ENCODE measurements around the gene ACSM6.

ACSM6 gene

DNA sequence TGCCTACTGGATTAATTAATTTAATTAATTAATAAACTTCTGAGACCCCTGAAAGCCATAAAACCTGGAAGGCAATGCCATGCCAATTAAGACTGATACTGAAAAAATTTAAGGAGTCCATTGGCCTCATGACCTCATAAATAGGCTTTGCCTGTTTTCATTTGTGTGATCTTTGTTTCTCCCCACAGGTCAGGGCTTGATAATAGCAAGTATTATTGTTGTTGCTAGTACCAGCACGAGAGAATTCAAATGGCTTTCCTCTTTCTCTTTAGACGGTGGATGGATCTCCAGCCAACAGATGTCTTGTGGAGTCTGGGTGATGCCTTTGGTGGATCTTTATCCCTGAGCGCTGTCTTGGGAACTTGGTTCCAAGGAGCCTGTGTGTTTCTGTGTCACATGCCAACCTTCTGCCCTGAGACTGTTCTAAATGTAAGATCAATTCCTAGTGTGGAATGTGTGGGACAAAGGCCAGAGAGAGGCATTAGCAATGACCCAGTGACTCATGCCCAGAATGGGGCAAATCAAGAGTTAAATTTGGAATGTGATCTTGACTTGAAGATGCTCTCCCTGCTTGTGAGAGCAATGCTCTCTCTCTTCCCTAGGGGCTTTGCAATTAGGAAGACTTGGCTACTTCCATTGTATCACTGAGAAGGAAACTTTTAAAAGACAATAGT is 17.7 kb downstream of the ACSM6 start:
- DNase-seq (ENCODE audit: low spot score), result no peak
- TF ChIP-seq, protein P1, sequence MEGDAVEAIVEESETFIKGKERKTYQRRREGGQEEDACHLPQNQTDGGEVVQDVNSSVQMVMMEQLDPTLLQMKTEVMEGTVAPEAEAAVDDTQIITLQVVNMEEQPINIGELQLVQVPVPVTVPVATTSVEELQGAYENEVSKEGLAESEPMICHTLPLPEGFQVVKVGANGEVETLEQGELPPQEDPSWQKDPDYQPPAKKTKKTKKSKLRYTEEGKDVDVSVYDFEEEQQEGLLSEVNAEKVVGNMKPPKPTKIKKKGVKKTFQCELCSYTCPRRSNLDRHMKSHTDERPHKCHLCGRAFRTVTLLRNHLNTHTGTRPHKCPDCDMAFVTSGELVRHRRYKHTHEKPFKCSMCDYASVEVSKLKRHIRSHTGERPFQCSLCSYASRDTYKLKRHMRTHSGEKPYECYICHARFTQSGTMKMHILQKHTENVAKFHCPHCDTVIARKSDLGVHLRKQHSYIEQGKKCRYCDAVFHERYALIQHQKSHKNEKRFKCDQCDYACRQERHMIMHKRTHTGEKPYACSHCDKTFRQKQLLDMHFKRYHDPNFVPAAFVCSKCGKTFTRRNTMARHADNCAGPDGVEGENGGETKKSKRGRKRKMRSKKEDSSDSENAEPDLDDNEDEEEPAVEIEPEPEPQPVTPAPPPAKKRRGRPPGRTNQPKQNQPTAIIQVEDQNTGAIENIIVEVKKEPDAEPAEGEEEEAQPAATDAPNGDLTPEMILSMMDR (IDR thresholded peaks at IDR 0.05; ENCODE audit: borderline replicate concordance, control extremely low read depth, extremely low read depth, insufficient read depth, missing control alignments), result no peak
- in situ Hi-C loops (cut with MboI; ENCODE audit: low sequenced_read_pairs, unreplicated experiment), result no loop called here

DNA sequence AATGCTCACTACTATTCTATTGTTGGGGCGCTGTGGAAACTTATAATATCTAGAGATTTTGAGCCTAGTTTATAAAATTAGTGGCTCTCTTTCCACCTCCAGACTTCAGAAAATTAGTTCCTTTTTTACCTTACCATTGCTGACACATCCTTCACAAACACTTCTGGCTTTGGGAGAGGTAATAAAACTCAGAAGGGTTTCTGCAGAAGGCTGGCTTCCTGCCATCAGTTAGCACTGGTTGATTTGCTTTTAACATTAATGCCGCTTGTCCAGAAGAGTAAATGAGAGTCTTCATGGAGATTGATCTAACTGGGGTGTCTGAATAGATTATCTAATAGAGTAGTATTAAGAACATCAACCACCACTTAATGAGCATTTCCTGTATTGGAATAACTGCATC is 20.3 kb downstream of the ACSM6 start:
- TF ChIP-seq, protein P1 (IDR thresholded peaks at IDR 0.05; ENCODE audit: borderline replicate concordance, control extremely low read depth, extremely low read depth, insufficient read depth, missing control alignments), result no peak
- in situ Hi-C loops (cut with MboI; ENCODE audit: low sequenced_read_pairs, unreplicated experiment), result no loop called here
- DNase-seq (ENCODE audit: low spot score), result no peak

DNA sequence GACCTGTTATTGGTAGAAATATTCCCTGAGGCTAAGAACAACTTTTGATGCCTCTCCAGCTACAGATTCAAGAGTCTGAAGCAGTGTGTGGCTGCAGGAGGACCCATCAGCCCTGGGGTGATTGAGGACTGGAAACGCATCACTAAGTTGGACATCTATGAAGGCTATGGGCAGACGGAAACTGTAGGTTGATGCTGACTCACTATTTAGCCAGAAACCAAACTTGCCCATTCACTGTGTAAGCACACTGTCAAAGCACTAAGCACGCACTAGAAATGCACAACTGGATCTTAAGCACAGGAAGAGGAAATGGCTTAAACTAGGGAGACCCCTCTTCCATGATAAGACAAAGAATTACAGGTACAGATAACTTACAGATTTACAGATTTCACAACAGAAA is 20.8 kb downstream of the ACSM6 start:
- DNase-seq (ENCODE audit: low spot score), result no peak
- TF ChIP-seq, protein P1 (IDR thresholded peaks at IDR 0.05; ENCODE audit: borderline replicate concordance, control extremely low read depth, extremely low read depth, insufficient read depth, missing control alignments), result no peak
- in situ Hi-C loops (cut with MboI; ENCODE audit: low sequenced_read_pairs, unreplicated experiment), result no loop called here

DNA sequence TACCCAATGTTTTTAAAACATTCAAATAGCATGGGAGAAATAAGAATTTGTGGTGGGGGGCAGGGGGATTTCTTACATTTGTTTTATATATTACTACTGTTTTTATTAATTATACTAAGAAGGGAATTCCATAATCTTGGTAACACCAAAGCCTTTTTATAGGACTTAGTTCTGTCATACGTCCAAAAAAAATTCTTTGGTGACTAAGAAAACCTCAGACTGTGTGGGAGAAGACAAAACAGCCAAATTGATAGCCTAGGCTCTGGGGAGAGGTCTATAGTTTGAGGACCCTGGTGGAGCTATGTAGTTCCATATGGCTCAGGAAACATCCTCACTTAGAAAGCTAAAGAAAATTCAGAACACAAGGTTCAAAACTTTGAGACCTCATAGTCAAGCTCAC is 23.4 kb downstream of the ACSM6 start:
- no peak for DNase-seq (ENCODE audit: low spot score)
- TF ChIP-seq, protein P1 (IDR thresholded peaks at IDR 0.05; ENCODE audit: borderline replicate concordance, control extremely low read depth, extremely low read depth, insufficient read depth, missing control alignments), result no peak
- in situ Hi-C loops (cut with MboI; ENCODE audit: low sequenced_read_pairs, unreplicated experiment), result no loop called here

DNA sequence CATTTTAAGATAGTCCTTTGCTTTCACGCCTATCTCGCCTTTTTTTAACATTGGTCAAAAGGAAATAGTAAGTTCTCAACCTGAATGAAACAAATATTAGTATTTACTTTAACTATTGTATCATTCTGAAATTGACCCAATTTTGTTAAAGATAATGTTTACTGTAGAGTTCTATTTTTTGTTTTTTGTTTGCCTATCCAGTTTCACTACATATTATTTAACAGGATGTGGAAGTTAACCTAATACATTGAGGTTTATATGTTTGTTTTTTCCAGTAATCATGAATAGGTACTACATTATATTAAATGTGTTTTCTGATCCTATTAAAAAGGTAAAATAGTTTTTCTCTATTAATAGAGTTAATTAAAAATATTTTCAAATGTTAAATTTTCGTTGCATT is 26.5 kb downstream of the ACSM6 start:
- in situ Hi-C loops (cut with MboI; ENCODE audit: low sequenced_read_pairs, unreplicated experiment), result no loop called here
- TF ChIP-seq, protein P1 (IDR thresholded peaks at IDR 0.05; ENCODE audit: borderline replicate concordance, control extremely low read depth, extremely low read depth, insufficient read depth, missing control alignments), result no peak
- no peak for DNase-seq (ENCODE audit: low spot score)

DNA sequence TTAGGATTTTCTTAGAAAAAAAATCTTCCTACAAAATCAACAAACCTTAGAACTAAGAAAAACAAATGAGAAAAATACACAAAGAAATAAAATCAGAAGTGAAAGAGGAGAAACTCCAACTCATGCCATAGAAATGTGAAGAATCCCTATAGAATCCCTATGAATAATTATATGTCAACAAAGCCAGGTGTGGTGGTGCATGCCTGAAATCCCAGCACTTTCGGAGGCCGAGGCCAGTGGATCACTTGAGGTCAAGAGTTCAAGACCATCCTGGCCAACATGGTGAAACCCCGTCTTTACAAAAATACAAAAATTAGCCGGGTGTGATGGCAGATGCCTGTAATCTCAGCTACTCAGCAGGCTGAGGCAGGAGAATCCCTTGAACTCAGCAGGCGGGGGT is 27.1 kb downstream of the ACSM6 start:
- TF ChIP-seq, protein P1 (IDR thresholded peaks at IDR 0.05; ENCODE audit: borderline replicate concordance, control extremely low read depth, extremely low read depth, insufficient read depth, missing control alignments), result no peak
- no peak for DNase-seq (ENCODE audit: low spot score)
- in situ Hi-C loops (cut with MboI; ENCODE audit: low sequenced_read_pairs, unreplicated experiment), result no loop called here
